Skeletal muscle satellite cell (primary cell): ENCODE results near the gene FH.

Experiments used
- H3K27me3 ChIP-seq: 2 replicates; pipeline ENCODE4 v1.7.0; 2013; ENCODE audit warnings: low read length; ENCODE audit not compliant: control insufficient read depth, insufficient read depth
- H3K36me3 ChIP-seq: 2 replicates; pipeline ENCODE4 v1.7.0; 2013; ENCODE audit warnings: mild to moderate bottlenecking, control low read depth, low read length; ENCODE audit not compliant: insufficient read depth
- H3K4me1 ChIP-seq: 2 replicates; pipeline ENCODE4 v1.7.0; 2013; ENCODE audit warnings: low read length; ENCODE audit not compliant: control insufficient read depth, insufficient read depth
- H3K4me2 ChIP-seq: 2 replicates; pipeline ENCODE4 v1.7.0; 2013; ENCODE audit warnings: mild to moderate bottlenecking, low read length
- H3K4me3 ChIP-seq: 2 replicates; pipeline ENCODE4 v1.7.0; 2013; ENCODE audit warnings: low read length
- H3K9ac ChIP-seq: 2 replicates; pipeline ENCODE4 v1.7.0; 2013; ENCODE audit warnings: mild to moderate bottlenecking, low read depth, low read length, moderate library complexity
- H3K9me3 ChIP-seq: replicated peaks from 2 replicates; pipeline ENCODE4 v1.7.0; 2013; ENCODE audit warnings: mild to moderate bottlenecking, control low read depth, low read length

FH gene

GRCh38 chr1:241518476-241519307 lies 863 bp downstream of the FH start:
- H3K36me3 ChIP-seq: peaks cover 11% of the 10 kb centered on the region
- H3K4me1 ChIP-seq: peaks cover 15% of the 10 kb centered on the region
- H3K4me3 ChIP-seq: peak overlapping the region; percentile 87
- peak overlapping the region; percentile 91 for H3K9ac ChIP-seq
- peaks cover 10% of the 10 kb centered on the region for H3K27me3 ChIP-seq
- H3K9me3 ChIP-seq: no peaks in the 10 kb centered on the region
- peak overlapping the region; percentile 93 for H3K4me2 ChIP-seq

- H3K4me1 ChIP-seq: peaks cover 16% of the 10 kb centered on the region
- H3K4me2 ChIP-seq: no peak overlapping the region
- H3K36me3 ChIP-seq: peaks cover 30% of the 10 kb centered on the region
Observed at GRCh38 chr1:241513378-241513777, 6.2 kb downstream of the FH start.

GRCh38 chr1:241507189-241507863 lies 12.2 kb downstream of the FH start:
- Histone ChIP-seq H3K4me2 (no peak overlapping the region), H3K4me1 (peaks cover 20% of the 10 kb centered on the region), H3K9me3 (no peaks in the 10 kb centered on the region), H3K27me3 (no peaks in the 10 kb centered on the region), H3K9ac (no peak overlapping the region), H3K4me3 (no peak overlapping the region), H3K36me3 (peaks cover 64% of the 10 kb centered on the region)

More at GRCh38 chr1:241513378-241513777, 6.2 kb downstream of the FH start:
- Histone ChIP-seq H3K27me3 (no peaks in the 10 kb centered on the region), H3K9ac (no peak overlapping the region), H3K4me3 (no peak overlapping the region), H3K9me3 (no peaks in the 10 kb centered on the region)

- Histone ChIP-seq H3K4me3 (no peak overlapping the region), H3K36me3 (peaks cover 71% of the 10 kb centered on the region), H3K4me1 (peaks cover 28% of the 10 kb centered on the region), H3K9ac (no peak overlapping the region), H3K27me3 (no peaks in the 10 kb centered on the region), H3K4me2 (no peak overlapping the region), H3K9me3 (no peaks in the 10 kb centered on the region)
Observed at GRCh38 chr1:241503444-241503843, 16.1 kb downstream of the FH start.

GRCh38 chr1:241499910-241500309 lies 19.6 kb downstream of the FH start:
- H3K36me3 ChIP-seq: peaks cover 59% of the 10 kb centered on the region
- peaks cover 8% of the 10 kb centered on the region for H3K4me1 ChIP-seq
- H3K27me3 ChIP-seq: no peaks in the 10 kb centered on the region
- no peak overlapping the region for H3K4me3 ChIP-seq
- no peak overlapping the region for H3K9ac ChIP-seq
- H3K4me2 ChIP-seq: no peak overlapping the region
- H3K9me3 ChIP-seq: no peaks in the 10 kb centered on the region

GRCh38 chr1:241495741-241496140 lies 23.8 kb downstream of the FH start:
- Histone ChIP-seq H3K9ac (no peak overlapping the region), H3K4me3 (no peak overlapping the region), H3K27me3 (no peaks in the 10 kb centered on the region), H3K4me2 (no peak overlapping the region), H3K4me1 (peaks cover 12% of the 10 kb centered on the region), H3K9me3 (no peaks in the 10 kb centered on the region), H3K36me3 (peaks cover 40% of the 10 kb centered on the region)

GRCh38 chr1:241488739-241489138 lies 30.8 kb downstream of the FH start:
- no peak overlapping the region for H3K4me3 ChIP-seq
- peaks cover 31% of the 10 kb centered on the region for H3K4me1 ChIP-seq
- no peak overlapping the region for H3K9ac ChIP-seq
- H3K27me3 ChIP-seq: no peaks in the 10 kb centered on the region
- H3K9me3 ChIP-seq: no peaks in the 10 kb centered on the region
- H3K4me2 ChIP-seq: no peak overlapping the region
- peaks cover 4% of the 10 kb centered on the region for H3K36me3 ChIP-seq

DNA sequence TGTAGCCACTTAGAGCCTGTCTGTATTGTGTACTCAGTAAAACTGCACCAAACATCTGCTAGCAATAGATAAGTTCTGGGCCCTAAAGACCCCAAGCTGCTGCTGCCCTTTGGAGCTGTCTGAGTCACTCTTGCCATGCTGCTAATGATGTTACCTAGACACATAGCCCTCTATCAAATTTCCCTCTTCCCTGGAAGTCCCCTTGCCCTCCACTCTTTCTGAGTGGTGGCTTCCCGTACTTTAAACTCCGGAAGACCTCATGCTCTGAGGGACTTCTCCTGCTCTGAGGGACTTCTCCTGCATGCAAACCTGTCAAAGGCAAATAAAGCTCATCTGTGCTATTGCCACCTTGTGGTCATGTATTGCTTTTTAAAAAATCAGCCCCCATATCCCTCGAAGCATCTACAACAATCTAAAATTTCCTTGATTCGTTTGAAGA lies 34.0 kb downstream of the FH start:
- H3K4me2 ChIP-seq: no peak overlapping the region
- peaks cover 52% of the 10 kb centered on the region for H3K4me1 ChIP-seq
- H3K9me3 ChIP-seq: no peaks in the 10 kb centered on the region
- no peak overlapping the region for H3K9ac ChIP-seq
- no peak overlapping the region for H3K4me3 ChIP-seq
- H3K36me3 ChIP-seq: no peaks in the 10 kb centered on the region
- H3K27me3 ChIP-seq: no peaks in the 10 kb centered on the region

GRCh38 chr1:241485145-241485544 lies 34.4 kb downstream of the FH start:
- H3K4me2 ChIP-seq: no peak overlapping the region
- no peaks in the 10 kb centered on the region for H3K36me3 ChIP-seq
- no peak overlapping the region for H3K4me3 ChIP-seq
- H3K4me1 ChIP-seq: peaks cover 52% of the 10 kb centered on the region
- no peaks in the 10 kb centered on the region for H3K27me3 ChIP-seq
- H3K9ac ChIP-seq: no peak overlapping the region
- H3K9me3 ChIP-seq: no peaks in the 10 kb centered on the region

- Histone ChIP-seq H3K4me2 (peak overlapping the region; percentile 60), H3K9me3 (no peaks in the 10 kb centered on the region), H3K4me3 (peak overlapping the region; percentile 8), H3K4me1 (peaks cover 52% of the 10 kb centered on the region), H3K9ac (peak overlapping the region; percentile 65), H3K27me3 (no peaks in the 10 kb centered on the region), H3K36me3 (no peaks in the 10 kb centered on the region)
Observed at GRCh38 chr1:241482761-241483250, 36.7 kb downstream of the FH start.

- Histone ChIP-seq H3K4me2 (no peak overlapping the region), H3K36me3 (no peaks in the 10 kb centered on the region), H3K9ac (no peak overlapping the region), H3K27me3 (no peaks in the 10 kb centered on the region), H3K9me3 (no peaks in the 10 kb centered on the region), H3K4me1 (peaks cover 41% of the 10 kb centered on the region), H3K4me3 (no peak overlapping the region)
Observed at GRCh38 chr1:241479294-241479693, 40.3 kb downstream of the FH start.
